NCI-H748 (cell line): ENCODE data around the gene MICU1.
"Not testable (repeated sequence)": the region's sequence is repeated elsewhere in the genome, so short reads cannot be mapped to it uniquely, and the experiment has no call there.

Experiments
- DNase-seq: peaks from one replicate; lab custom pipeline; 2025; ENCODE audit not compliant: unreplicated experiment; lab: John Stamatoyannopoulos, UW

MICU1 gene

GRCh38 chr10:72508033-72508432 is 117.8 kb downstream of the MICU1 start:
- no peak for DNase-seq

GRCh38 chr10:72506474-72506873 is 119.4 kb downstream of the MICU1 start:
- no peak for DNase-seq

GRCh38 chr10:72505435-72505834 is 120.4 kb downstream of the MICU1 start:
- no peak for DNase-seq

GRCh38 chr10:72503694-72504438 is 122.0 kb downstream of the MICU1 start:
- DNase-seq = no peak

- no peak for DNase-seq
These were observed 122.6 kb downstream of the MICU1 start for GRCh38 chr10:72503241-72503640.

- no peak for DNase-seq
These were observed 123.3 kb downstream of the MICU1 start for GRCh38 chr10:72502581-72502980.

GRCh38 chr10:72499701-72500100 is 126.2 kb downstream of the MICU1 start:
- DNase-seq = no peak

GRCh38 chr10:72490951-72491350 is 134.9 kb downstream of the MICU1 start:
- DNase-seq = no peak

GRCh38 chr10:72487521-72487920 is 138.4 kb downstream of the MICU1 start:
- no peak for DNase-seq

GRCh38 chr10:72487116-72487515 is 138.8 kb downstream of the MICU1 start:
- no peak for DNase-seq

GRCh38 chr10:72485701-72486100 is 140.2 kb downstream of the MICU1 start:
- DNase-seq = no peak

GRCh38 chr10:72484521-72484920 is 141.4 kb downstream of the MICU1 start:
- no peak for DNase-seq

GRCh38 chr10:72483471-72483870 is 142.4 kb downstream of the MICU1 start:
- DNase-seq = no peak

GRCh38 chr10:72480861-72481260 is 145.0 kb downstream of the MICU1 start:
- no peak for DNase-seq

GRCh38 chr10:72477463-72477862 is 148.4 kb downstream of the MICU1 start:
- DNase-seq = no peak

GRCh38 chr10:72472306-72472705 is 153.6 kb downstream of the MICU1 start:
- DNase-seq = no peak

GRCh38 chr10:72470666-72471065 is 155.2 kb downstream of the MICU1 start:
- no peak for DNase-seq

GRCh38 chr10:72467064-72467463 is 158.8 kb downstream of the MICU1 start:
- DNase-seq = not testable (repeated sequence)

- DNase-seq = no peak
These were observed 159.9 kb downstream of the MICU1 start for GRCh38 chr10:72466018-72466417.

GRCh38 chr10:72464438-72464837 is 161.4 kb downstream of the MICU1 start:
- no peak for DNase-seq

- DNase-seq = no peak
These were observed 163.6 kb downstream of the MICU1 start for GRCh38 chr10:72462261-72462660.

GRCh38 chr10:72461085-72461484 is 164.8 kb downstream of the MICU1 start:
- no peak for DNase-seq

- DNase-seq = no peak
These were observed 165.5 kb downstream of the MICU1 start for GRCh38 chr10:72460284-72460876.
